Type B pancreatic cell (in vitro differentiated cells): ENCODE measurements around the gene ATP5PO. TPM values are rescaled to one million over a fixed set of nuclear protein-coding genes. Genes with fewer than 3 reads are reported as not detected.

Source experiments
- DNase-seq: peaks from one replicate; pipeline ENCODE4 v3.0.0; 2021; ENCODE audit warnings: mixed read lengths; ENCODE audit not compliant: unreplicated experiment; ENCODE audit errors: extremely low spot score
- H3K27ac Mint-ChIP-seq: 2 replicates; pipeline ENCODE4 v1.8.0; 2021; ENCODE audit warnings: mild to moderate bottlenecking, mixed read lengths
- H3K27me3 Mint-ChIP-seq: 2 replicates; pipeline ENCODE4 v1.8.0; 2021; ENCODE audit warnings: mixed read lengths
- H3K36me3 Mint-ChIP-seq: 2 replicates; pipeline ENCODE4 v1.8.0; 2021; ENCODE audit warnings: mixed read lengths
- H3K4me1 Mint-ChIP-seq: one replicate; pipeline ENCODE4 v1.8.0; 2021; ENCODE audit warnings: mixed read lengths; ENCODE audit not compliant: unreplicated experiment
- H3K4me3 Mint-ChIP-seq: 2 replicates; pipeline ENCODE4 v1.8.0; 2021; ENCODE audit warnings: mild to moderate bottlenecking, mixed read lengths
- H3K9me3 Mint-ChIP-seq: 2 replicates; pipeline ENCODE4 v1.8.0; 2021; ENCODE audit warnings: mixed read lengths
- CTCF ChIP-seq: fragments of 200-600 bp; sonication (generic); conservative IDR thresholded peaks from 2 replicates; pipeline ENCODE4 v1.5.0; 2021; ENCODE audit warnings: antibody characterized with exemption, mild to moderate bottlenecking
- total RNA-seq: library from RNA; stranded (reverse); gene quantifications from 2 replicates; pipeline ENCODE4 v1.2.1, GENCODE V29; 2021; ENCODE audit warnings: low replicate concordance

ATP5PO gene
- total RNA-seq, 1 donor from 2014 or later: 257 TPM

GRCh38 chr21:33938381-33938780 lies 22.8 kb upstream of the ATP5PO start:
- Mint-ChIP-seq H3K4me1 (peaks cover 13% of the 10 kb centered on the region), H3K27ac (no peak overlapping the region), H3K36me3 (no peaks in the 10 kb centered on the region), H3K4me3 (no peak overlapping the region), H3K9me3 (no peaks in the 10 kb centered on the region), H3K27me3 (no peaks in the 10 kb centered on the region)
- no peak for TF ChIP-seq CTCF
- DNase-seq: no peak

- no peak for DNase-seq
- Mint-ChIP-seq H3K27ac (no peak overlapping the region), H3K9me3 (no peaks in the 10 kb centered on the region), H3K4me1 (peaks cover 13% of the 10 kb centered on the region), H3K4me3 (no peak overlapping the region), H3K27me3 (no peaks in the 10 kb centered on the region), H3K36me3 (no peaks in the 10 kb centered on the region)
- no peak for TF ChIP-seq CTCF
Observed at GRCh38 chr21:33937931-33938339, 22.3 kb upstream of the ATP5PO start.

GRCh38 chr21:33937146-33937545 lies 21.5 kb upstream of the ATP5PO start:
- no peak for TF ChIP-seq CTCF
- Mint-ChIP-seq H3K4me3 (no peak overlapping the region), H3K27ac (no peak overlapping the region), H3K9me3 (no peaks in the 10 kb centered on the region), H3K4me1 (peaks cover 16% of the 10 kb centered on the region), H3K36me3 (no peaks in the 10 kb centered on the region), H3K27me3 (no peaks in the 10 kb centered on the region)
- DNase-seq: no peak

- TF ChIP-seq CTCF: no peak
- no peaks in the 10 kb centered on the region for H3K27me3 Mint-ChIP-seq
- H3K4me3 Mint-ChIP-seq: no peak overlapping the region
- peaks cover 2% of the 10 kb centered on the region for H3K36me3 Mint-ChIP-seq
- no peak overlapping the region for H3K27ac Mint-ChIP-seq
- peaks cover 21% of the 10 kb centered on the region for H3K4me1 Mint-ChIP-seq
- no peak for DNase-seq
- H3K9me3 Mint-ChIP-seq: no peaks in the 10 kb centered on the region
Observed at GRCh38 chr21:33936301-33937038, 20.9 kb upstream of the ATP5PO start.

GRCh38 chr21:33932731-33933130 lies 17.1 kb upstream of the ATP5PO start:
- H3K4me3 Mint-ChIP-seq: peak overlapping the region; percentile 77
- no peaks in the 10 kb centered on the region for H3K9me3 Mint-ChIP-seq
- no peak overlapping the region for H3K27ac Mint-ChIP-seq
- H3K36me3 Mint-ChIP-seq: peaks cover 3% of the 10 kb centered on the region
- DNase-seq: no peak
- H3K27me3 Mint-ChIP-seq: no peaks in the 10 kb centered on the region
- peaks cover 12% of the 10 kb centered on the region for H3K4me1 Mint-ChIP-seq
- TF ChIP-seq CTCF: no peak
